HuH-7.5 (cell line): ENCODE data around the gene ARHGEF2.
A peak's percentile ranks its signal among the peaks of the same experiment; 100 is the strongest.
"Not testable (repeated sequence)": the region's sequence is repeated elsewhere in the genome, so short reads cannot be mapped to it uniquely, and the experiment has no call there.

ENCODE experiments used
- DNase-seq: peaks from one replicate; pipeline ENCODE4 v3.0.0; 2011; ENCODE audit warnings: low spot score

The ARHGEF2 gene

DNA sequence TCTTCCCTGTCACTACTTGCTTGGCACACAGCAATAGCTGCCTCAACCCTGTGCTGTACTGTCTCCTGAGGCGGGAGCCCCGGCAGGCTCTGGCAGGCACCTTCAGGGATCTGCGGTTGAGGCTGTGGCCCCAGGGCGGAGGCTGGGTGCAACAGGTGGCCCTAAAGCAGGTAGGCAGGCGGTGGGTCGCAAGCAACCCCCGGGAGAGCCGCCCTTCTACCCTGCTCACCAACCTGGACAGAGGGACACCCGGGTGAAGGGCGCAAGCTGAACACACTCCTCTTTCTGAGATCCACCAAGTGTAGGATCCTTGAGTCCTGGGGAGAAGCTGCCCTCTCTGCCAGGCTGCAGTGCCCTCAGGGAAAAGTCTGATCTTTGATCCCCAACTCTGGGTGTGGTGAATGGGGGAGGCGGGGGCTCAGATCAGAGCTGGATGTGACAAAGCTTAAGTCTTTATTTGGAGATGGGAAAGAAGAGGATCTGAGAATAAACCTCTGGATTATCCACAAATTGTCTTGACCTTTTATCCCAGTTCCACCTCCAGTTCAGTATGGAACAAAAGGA lies 35.7 kb downstream of the ARHGEF2 start:
- no peak for DNase-seq

DNA sequence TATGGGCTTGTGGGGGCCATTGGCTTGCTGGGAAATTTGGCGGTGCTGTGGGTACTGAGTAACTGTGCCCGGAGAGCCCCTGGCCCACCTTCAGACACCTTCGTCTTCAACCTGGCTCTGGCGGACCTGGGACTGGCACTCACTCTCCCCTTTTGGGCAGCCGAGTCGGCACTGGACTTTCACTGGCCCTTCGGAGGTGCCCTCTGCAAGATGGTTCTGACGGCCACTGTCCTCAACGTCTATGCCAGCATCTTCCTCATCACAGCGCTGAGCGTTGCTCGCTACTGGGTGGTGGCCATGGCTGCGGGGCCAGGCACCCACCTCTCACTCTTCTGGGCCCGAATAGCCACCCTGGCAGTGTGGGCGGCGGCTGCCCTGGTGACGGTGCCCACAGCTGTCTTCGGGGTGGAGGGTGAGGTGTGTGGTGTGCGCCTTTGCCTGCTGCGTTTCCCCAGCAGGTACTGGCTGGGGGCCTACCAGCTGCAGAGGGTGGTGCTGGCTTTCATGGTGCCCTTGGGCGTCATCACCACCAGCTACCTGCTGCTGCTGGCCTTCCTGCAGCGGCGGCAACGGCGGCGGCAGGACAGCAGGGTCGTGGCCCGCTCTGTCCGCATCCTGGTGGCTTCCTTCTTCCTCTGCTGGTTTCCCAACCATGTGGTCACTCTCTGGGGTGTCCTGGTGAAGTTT lies 36.4 kb downstream of the ARHGEF2 start:
- no peak for DNase-seq

DNA sequence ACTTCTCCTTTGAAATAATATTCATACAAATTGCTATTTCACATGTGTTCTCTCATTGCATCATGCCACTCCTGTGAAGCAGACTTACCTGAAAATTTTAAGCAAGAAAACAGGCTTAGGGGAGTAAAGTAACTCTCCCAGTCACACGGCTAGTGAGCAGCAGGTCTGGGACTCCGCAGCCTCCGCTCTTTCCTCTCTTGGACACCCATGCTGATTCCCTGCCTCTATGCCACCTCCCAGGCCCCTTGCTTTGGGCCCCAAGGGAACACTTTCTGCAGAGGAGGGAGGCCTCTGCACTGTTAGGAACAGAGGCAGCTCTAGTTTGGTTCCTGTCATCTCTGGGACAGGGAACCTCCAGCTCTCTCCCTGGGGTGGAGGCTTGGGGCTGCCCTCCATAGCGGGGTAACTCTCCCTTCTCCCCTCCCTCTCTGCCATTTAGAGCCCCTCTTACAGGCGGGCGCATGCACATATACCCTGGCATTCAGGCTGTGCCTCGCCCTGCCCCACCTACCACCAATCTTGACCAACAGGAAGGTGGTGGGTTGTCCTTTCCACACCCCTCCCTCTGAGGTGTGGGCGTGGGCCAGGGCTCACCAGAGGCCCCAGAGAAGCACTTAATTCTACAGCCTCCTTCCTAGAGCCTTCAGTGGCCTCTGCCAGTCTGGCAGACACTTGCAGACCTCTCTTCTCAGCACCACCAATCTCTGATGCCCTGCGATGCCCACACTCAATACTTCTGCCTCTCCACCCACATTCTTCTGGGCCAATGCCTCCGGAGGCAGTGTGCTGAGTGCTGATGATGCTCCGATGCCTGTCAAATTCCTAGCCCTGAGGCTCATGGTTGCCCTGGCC lies 37.1 kb downstream of the ARHGEF2 start, which contains the start of gene RXFP4:
RXFP4 (plus strand) TSS at position 646 of the 852 bp plus-strand sequence; CDS start at position 718, 72 bp downstream.
- no peak for DNase-seq

DNA sequence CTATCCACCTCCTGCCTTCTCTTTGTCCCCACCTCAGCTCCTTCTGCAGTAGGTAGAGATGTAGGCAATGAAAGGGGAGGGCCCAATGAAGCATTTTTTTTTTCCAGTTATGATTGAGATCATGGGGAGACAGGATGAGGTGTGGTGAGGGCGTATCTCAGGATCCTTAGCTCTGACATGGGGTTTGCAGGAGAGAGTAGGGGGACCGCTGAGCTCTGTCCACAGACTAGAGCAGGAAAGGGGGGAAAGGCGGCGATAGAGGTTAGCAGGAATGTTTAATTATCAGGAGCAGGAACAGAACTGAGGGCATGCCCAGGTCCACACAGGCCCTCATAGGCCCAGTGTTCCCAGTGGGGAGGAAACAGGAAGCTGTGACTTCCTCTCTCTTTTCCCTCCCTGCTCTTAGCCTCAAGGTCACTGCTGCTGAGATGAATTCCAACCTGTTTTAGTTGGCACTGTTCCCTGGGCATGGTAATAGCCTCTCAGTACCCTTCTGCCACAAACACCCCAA lies 37.8 kb downstream of the ARHGEF2 start:
- DNase-seq, result no peak

- DNase-seq, result peak; percentile 81
Measured at GRCh38 chr1:155938220-155938627, 40.1 kb downstream of the ARHGEF2 start.

DNA sequence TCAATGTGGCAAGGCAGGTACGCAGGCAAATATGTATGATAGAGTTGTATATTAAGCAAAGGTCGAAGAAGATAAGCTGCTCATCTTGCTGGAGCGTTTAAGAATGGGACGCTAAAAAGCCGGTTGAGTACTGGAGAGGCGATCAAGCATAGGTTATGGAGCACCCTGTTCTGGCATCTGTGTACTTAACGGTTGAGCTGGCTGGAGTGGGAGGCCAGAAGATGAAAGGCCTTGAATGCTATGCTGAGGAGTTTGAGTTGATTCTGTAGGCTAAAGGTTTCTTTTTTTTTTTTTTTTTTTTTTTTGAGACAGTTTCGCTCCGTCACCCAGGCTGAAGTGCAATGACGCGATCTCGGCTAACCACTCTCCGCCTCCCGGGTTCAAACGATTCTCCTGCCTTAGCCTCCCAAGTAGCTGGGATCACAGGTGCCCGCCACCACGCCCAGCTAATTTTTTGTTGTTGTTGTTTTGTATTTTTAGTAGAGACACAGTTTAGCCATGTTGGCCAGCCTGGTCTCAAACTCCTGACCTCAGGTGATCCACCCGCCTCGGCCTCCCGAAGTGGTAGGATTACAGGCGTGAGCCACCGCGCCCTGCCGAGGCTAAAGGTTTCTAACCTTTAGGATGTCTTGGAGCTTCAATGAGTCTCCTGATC lies 43.3 kb downstream of the ARHGEF2 start:
- no peak for DNase-seq

GRCh38 chr1:155934097-155934935 lies 44.0 kb downstream of the ARHGEF2 start, which contains the start of gene KHDC4:
TSS of gene KHDC4 (minus strand) at chr1:155934413. CDS start at chr1:155934373, 40 bp downstream.
- DNase-seq, result peak; percentile 93

DNA sequence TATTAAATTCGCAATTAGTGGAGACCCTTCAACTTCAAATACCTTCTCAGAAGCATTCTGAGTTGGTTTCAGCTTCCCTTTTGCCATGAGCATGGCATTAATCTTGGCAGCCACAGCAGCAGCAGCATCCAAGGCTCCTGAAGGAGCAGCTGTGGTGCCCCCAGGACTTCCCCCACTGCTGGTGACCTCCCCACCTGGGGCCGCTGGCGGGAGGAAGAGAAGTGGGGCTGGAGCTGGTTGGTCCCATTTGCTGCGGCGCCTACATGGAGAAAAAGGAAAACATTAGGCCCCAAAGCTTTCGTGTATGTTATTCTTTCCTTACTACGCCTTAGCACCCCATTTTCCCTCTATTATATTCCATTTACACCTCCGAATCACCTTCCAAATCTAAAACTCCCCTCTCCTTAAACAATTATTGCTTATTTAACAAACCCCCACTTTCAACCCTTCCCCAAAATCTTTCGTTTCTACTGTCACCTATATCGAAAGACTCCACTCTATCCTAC lies 44.7 kb downstream of the ARHGEF2 start:
- DNase-seq, result no peak

GRCh38 chr1:155932487-155932886 lies 45.9 kb downstream of the ARHGEF2 start:
- DNase-seq, result no peak

DNA sequence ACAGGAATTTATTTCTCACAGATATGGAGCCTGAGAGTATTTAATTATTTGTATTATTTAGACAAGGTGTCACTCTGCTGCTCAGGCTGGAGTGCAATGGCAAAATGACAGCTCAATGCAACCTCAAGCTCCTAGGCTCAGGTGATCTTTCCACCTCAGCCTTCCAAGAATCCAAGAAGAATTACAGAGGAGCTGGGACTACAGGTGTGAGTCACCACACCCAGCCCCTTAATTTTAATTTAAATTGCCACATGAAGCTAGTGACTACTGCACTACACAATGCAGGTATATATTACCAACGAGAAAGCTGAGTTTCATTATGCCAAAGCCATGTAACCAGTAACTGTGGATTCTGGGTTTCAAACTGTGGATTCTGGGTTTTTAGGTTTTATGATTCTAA lies 46.3 kb downstream of the ARHGEF2 start:
- DNase-seq, result no peak

DNA sequence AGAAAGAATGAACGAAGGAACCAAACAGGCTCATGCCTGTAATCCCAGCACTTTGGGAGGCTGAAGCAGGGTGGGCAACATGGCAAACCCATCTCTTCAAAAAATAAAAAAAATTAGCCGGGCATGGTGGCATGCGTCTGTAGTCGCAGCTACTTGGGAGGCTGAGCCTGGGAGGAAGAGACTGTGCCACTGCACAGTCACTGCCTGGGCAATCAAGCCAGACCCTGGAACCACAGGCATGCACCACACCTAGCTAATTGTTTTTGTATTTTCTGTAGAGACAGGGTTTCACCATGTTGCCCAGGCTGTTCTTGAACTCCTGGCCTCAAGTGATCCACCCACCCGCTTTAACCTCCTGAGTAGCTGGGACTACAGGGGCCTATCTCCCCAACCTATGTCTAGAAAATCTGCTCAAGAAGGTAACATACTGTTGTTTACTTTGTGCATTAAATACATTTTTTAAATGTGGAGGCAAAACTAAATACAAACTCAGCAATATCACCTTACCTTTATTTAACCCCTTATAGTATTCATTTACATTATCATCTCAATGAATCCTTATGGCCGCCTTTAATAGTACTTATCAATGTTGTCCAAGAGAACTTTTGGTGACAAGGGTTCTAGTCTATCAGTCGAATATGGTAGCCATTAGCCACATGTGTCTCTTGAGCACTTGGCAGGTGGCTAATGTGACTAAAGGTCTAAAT lies 46.9 kb downstream of the ARHGEF2 start:
- DNase-seq, result no peak

DNA sequence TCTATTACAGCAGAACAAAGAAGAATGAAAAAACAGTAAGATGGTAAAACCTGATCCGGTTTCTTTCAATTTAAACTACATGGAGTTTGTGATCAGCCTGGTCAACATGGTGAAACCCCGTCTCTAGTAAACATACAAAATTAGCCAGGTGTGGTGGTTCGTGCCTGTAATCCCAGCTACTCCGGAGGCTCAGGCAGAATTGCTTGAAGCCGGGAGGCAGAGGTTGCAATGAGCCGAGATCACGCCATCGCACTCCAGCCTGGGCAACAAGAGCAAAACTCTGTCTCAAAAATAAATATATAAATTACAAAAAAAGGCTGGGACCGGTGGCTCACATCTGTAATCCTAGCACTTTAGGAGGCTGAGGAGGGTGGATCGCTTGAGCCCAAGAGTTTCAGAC lies 47.6 kb downstream of the ARHGEF2 start:
- not testable (repeated sequence) for DNase-seq

DNA sequence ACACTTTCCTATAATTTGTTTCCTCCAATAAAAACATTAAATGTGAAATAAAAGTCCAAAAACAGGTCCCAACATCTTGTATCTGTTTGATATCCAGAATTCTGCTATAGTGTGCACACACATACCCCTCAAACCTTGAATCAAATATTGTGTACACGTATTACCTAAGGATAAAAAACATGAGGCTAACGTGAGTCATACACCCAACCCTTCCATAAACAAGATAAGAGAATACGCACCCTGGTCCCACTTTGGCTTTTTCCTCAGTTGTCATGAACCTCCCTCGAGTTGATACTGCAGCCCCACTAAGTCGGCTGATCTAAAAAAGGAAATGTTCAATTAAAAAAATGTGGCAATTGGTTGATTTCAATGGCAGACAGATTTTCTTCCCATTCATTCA lies 49.3 kb downstream of the ARHGEF2 start:
- no peak for DNase-seq

- no peak for DNase-seq
Measured at GRCh38 chr1:155925506-155925905, 52.8 kb downstream of the ARHGEF2 start.

- DNase-seq, result no peak
Measured at GRCh38 chr1:155920717-155921116, 57.6 kb downstream of the ARHGEF2 start.

GRCh38 chr1:155919801-155920200 lies 58.5 kb downstream of the ARHGEF2 start:
- DNase-seq, result no peak

- no peak for DNase-seq
Measured at GRCh38 chr1:155918660-155919059, 59.7 kb downstream of the ARHGEF2 start.

GRCh38 chr1:155913969-155914757 lies 64.2 kb downstream of the ARHGEF2 start:
- no peak for DNase-seq

GRCh38 chr1:155912056-155912536 lies 66.3 kb downstream of the ARHGEF2 start:
- DNase-seq, result no peak
